HG03175 (cell line): ENCODE results near the gene TUNAR.

ENCODE experiments used
- ATAC-seq: cut with Tn5 transposase; IDR thresholded peaks from one replicate; pipeline ENCODE4 v1.9.1; 2021; ENCODE audit warnings: mild to moderate bottlenecking, moderate library complexity; ENCODE audit not compliant: unreplicated experiment

TUNAR gene

GRCh38 chr14:95876761-95877538 lies at the start of gene TUNAR:
Gene TUNAR, plus strand, starts transcription at chr14:95876832.
- no peak for ATAC-seq

GRCh38 chr14:95828649-95829265 lies 47.9 kb upstream of the TUNAR start:
- no peak for ATAC-seq

- ATAC-seq, result no peak
Observed at GRCh38 chr14:95829321-95829720, 47.3 kb upstream of the TUNAR start.

- ATAC-seq, result no peak
Observed at GRCh38 chr14:95830386-95830785, 46.2 kb upstream of the TUNAR start.

- no peak for ATAC-seq
Observed at GRCh38 chr14:95831041-95831440, 45.6 kb upstream of the TUNAR start.

GRCh38 chr14:95831468-95831867 lies 45.2 kb upstream of the TUNAR start:
- ATAC-seq, result no peak

- no peak for ATAC-seq
Observed at GRCh38 chr14:95832012-95832411, 44.6 kb upstream of the TUNAR start.

GRCh38 chr14:95833429-95833828 lies 43.2 kb upstream of the TUNAR start:
- no peak for ATAC-seq

GRCh38 chr14:95834496-95834895 lies 42.1 kb upstream of the TUNAR start:
- ATAC-seq, result no peak

DNA sequence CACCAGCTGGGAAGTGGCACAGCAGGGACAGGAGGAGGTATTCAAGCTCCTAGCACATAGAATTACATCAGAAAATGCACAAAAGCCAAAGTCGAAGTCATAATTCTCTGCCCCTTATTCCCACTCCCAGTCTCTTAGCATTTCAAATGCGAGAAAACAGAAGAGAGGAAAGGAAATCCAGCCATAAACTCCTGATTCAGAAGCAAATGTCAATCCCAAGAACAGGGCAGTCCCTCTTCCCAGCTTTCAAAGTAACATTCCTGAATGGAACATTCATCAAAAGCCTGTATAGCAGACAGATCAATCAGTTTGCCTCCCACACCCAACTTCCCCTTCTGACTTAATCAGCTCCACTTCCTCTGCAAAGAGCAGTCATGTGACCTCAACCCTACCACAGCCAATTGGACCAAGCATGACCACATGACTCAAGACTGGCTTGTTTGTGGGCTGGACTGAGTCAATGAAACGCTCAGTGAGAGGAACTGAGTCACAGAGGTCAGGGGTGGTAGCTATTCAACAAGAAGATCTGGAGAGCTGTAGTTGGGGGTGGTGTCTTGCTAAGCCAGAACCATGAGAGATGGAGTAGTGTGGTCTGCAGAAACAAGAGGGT lies 41.4 kb upstream of the TUNAR start:
- ATAC-seq, result no peak

- no peak for ATAC-seq
Observed at GRCh38 chr14:95838862-95839261, 37.8 kb upstream of the TUNAR start.

DNA sequence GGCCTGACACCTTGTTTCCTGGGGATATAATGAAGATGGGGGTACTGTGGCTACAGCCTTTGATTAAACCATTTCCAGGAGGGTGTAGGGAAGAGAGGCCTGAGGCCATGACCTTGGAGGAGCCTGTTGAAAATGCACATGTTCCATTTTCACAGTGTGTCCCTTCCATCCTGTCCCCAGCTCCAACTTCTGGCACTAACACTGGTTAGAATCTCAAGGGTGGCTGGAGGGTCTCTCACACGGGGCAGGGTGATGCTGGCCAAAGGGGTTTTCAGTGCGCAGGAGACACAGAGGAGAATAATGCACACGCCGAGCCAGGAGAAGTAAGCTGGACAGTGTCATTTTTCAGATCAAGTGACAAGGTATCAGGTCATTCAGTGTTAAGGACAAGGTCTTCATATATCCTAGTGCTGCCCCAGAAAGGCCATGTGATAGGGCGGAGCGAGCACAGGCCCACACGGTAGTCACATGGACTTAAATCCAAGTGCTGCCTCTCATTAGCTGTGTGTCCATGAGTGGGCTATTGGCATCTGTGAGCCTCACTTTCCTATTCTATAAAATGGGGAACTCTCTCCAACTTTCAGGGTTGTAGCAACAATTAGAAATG lies 36.4 kb upstream of the TUNAR start:
- no peak for ATAC-seq

DNA sequence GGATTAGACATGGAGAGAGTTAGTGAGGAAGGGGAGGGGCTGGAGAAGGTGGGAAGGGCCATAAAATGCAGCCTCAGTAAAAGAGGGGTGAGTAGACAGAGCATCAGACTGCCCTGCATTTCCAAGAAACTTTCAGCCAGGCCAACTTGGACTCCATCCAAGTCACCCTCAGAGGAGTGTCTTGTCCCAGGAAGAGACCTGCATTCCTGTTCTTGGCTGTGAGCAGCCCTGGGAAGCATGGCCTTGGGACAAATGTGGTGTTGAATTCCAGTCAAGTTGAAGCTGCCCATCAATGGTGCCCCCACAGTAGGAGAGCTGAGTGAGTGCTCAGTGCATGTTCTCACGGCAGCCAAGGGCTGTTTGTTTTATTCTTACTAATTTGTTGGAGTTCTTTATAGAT lies 35.0 kb upstream of the TUNAR start:
- no peak for ATAC-seq

- no peak for ATAC-seq
Observed at GRCh38 chr14:95849761-95850160, 26.9 kb upstream of the TUNAR start.

DNA sequence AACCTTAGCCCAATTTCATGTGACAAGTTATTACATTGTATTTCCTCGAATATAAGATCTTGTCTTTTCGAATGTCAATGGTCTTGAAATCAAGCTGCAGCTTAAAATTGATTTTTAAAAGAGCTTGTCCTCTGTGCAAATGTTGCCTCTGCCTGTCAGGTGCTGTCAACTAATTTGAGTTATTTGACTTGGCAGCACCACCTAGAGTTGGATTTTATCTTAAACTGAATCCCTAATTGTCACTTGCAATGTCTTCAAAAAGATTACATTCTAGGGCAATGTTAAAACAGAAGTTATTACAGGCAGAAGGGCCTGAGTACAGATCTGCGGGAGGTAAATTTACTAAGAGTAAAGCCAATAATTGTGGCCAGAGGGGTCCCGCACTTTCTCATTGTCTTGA lies 26.2 kb upstream of the TUNAR start:
- no peak for ATAC-seq

DNA sequence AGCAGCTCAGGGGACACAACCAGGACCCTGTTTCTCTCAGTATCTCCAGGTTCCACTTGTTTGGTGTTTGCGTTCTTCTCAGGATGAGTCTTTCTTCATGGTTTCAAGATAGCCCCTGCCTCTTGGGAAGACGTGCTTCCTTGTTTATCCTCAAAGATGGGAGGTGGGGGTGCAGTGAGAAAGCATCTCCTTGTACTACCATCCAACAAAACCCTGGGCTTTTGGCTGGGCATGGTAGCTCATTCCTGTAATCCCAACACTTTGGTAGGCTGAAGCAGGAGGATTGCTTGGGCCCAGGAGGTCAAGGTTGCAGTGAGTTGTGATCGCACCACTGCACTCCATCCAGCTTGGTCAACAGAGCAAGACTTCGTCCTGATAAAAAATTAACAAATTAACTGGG lies 21.0 kb upstream of the TUNAR start:
- ATAC-seq, result no peak

- no peak for ATAC-seq
Observed at GRCh38 chr14:95857275-95857674, 19.4 kb upstream of the TUNAR start.

DNA sequence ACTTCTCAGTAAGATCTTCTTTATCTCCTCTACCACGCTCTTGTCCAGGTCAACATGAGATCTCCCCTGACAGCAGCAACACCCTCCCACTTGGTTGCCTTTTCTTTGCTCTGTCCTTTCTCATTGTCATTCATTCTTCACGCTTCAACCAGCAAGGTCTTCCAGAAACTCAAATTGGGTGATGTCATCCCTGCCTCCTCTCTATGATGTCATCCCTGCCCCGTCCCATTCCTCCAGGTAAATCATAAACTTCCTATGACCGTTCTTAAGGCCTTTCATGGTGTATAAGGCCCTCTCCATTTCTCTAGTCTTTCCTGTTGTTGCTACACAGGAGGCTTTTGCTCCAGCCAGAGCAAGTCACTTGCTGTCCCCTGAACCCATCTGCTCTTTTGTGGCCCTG lies 17.7 kb upstream of the TUNAR start:
- no peak for ATAC-seq

DNA sequence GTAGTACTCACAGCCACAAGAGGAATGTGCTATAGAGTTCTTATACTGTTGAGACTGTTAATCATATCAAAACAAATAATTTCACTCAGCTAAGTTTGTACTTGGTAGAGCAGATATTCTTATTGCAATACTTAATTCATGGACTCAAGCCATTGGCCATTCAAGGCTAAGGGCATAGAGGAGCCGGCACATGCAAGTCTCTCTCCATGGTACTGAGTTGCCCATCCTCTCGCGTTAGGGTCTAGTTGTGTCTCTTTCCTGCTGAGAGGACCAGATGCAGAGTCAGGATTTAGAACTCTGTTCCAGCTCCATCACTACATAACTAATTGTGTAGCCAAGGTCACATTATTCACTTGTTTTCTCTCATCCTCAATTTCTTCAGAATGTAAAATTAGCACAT lies 14.4 kb upstream of the TUNAR start:
- ATAC-seq, result no peak

- ATAC-seq, result no peak
Observed at GRCh38 chr14:95863295-95863694, 13.3 kb upstream of the TUNAR start.

DNA sequence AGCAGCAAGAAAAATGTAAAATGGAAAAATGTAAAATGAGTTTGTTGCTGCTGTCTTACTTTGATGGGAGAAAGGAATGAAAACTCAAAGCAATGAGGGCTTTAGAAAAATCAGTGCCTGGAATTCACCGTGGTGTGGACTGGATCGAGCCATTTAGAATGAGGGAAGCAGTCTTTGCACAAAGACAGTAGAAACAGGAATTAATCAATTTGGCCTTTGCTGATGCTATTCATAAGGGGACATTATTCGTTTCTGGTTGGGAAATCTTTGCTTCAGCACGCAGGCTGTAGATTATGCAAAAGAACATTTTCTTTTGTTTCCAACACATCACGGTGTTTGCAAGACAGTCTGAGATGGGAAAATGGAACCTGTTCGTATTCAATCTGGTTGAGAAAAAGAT lies 6.9 kb upstream of the TUNAR start:
- ATAC-seq, result no peak

- ATAC-seq, result no peak
Observed at GRCh38 chr14:95870772-95871171, 5.9 kb upstream of the TUNAR start.
